ENCODE results near the gene SLC1A7. TPM values are rescaled to one million over a fixed set of nuclear protein-coding genes. Genes with fewer than 3 reads are reported as not detected.
"Not testable (repeated sequence)": the region's sequence is repeated elsewhere in the genome, so short reads cannot be mapped to it uniquely, and the experiment has no call there.

Gene SLC1A7
- total RNA-seq (ENCODE audit: insufficient read depth, low replicate concordance) = 2.4 TPM

DNA sequence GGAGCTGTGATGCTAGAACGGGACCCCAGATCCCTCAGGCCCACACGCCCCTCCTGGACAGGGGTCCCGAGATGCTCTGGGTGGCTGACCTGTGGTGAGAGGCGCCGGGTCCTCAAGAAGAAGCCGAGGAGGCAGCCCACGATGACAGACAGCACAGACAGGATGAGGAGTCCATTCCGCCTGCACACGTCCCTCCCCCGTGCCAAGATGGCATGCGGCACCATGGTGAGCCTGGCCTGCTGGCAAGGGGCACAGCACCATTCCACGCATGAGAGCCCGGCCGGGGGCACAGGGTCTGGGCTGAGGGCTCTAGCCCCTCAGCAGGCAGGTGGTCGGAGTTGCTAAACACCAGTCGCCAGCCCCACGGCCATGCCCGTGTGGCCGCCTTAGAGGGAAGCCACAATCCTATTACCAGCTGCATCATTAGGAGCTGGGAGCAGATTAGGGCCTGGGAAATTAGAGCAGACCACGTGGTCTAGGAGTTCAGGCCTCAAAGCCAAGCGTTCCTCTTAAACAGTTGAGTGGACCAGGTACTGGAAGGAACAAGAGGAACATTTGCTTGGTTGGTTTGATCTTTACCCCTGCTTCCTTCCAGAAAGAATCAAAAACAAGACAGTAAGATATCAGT, at the start of gene SLC1A7:
Gene SLC1A7 (minus strand): TSS at position 413 of the 628 bp plus-strand sequence. CDS start 189 bp downstream, at position 224.
- DNase-seq (ENCODE audit: low spot score) = no peak

DNA sequence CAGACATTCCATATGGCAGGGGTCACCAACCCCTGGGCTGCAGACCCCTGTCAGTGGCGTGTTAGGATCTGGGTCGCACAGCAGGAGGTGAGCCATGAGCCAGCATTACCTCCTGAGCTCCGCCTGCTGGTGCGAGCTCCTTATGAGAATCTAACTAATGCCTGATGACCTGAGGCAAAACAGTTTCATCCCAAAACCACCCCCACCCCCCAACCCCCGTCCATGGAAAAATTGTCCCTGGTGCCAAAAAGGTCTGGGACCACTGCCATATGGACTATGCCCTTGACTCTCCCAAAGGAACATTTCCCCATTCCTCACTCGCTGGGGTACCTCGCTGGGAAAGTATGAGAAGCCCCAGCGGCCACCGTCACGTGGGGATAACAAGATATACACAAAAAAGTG, 47.8 kb upstream of the SLC1A7 start:
- DNase-seq (ENCODE audit: low spot score) = no peak

DNA sequence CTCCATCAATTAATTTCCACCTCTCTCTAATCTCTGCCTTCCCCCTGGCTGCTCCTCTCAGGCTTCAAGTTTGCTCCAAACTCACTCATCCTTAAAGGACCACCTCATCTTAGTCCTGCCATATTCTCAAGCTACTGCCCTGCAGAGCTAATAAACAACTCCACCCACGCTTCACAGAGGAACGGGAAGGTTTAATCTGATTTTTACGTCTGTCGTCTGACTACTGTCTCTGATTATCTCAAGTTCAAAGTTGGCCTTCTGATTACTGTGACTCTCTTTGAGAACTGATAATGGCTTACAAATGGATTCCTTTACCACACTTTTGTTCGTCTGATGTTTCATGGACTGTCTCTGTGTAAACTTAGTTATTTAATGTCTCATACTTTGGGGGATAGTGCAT, 46.6 kb upstream of the SLC1A7 start:
- DNase-seq (ENCODE audit: low spot score) = no peak

DNA sequence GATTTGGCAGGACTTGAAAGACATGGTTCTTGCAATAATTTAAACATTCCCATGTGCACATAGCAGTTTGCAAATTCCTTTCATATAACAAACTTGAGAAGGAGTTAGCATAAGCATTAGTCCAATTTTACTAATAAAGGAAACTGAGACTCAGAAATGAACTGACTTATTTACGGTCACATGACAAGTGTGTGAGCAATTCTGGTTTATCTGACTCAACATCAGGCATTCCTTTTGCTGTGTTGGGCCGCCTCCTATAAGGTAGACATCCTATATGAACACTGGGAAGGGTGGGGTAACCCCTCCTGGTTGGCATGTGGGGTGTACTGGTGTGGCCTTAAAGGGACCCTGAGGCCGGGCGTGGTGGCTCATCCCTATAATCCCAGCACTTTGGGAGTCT, 45.7 kb upstream of the SLC1A7 start:
- DNase-seq (ENCODE audit: low spot score) = no peak

- no peak for DNase-seq (ENCODE audit: low spot score)
Measured at GRCh38 chr1:53187401-53187800, 45.0 kb upstream of the SLC1A7 start.

- no peak for DNase-seq (ENCODE audit: low spot score)
Measured at GRCh38 chr1:53186533-53186932, 44.1 kb upstream of the SLC1A7 start.

DNA sequence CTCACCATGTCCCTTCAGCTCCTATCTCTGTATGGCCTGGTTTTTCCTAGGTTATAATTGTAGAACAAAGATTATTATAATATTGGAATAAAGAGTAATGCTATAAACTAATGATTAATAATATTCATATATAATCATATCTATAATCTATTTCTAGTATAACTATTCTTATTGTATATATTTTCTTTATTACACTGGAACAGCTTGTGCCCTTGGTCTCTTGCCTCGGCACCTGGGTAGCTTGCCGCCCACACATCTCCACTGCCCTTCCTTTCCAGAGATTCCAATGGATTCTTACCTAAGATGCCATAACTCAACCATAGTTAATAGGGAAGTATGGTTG, 43.5 kb upstream of the SLC1A7 start:
- not testable (repeated sequence) for DNase-seq (ENCODE audit: low spot score)

DNA sequence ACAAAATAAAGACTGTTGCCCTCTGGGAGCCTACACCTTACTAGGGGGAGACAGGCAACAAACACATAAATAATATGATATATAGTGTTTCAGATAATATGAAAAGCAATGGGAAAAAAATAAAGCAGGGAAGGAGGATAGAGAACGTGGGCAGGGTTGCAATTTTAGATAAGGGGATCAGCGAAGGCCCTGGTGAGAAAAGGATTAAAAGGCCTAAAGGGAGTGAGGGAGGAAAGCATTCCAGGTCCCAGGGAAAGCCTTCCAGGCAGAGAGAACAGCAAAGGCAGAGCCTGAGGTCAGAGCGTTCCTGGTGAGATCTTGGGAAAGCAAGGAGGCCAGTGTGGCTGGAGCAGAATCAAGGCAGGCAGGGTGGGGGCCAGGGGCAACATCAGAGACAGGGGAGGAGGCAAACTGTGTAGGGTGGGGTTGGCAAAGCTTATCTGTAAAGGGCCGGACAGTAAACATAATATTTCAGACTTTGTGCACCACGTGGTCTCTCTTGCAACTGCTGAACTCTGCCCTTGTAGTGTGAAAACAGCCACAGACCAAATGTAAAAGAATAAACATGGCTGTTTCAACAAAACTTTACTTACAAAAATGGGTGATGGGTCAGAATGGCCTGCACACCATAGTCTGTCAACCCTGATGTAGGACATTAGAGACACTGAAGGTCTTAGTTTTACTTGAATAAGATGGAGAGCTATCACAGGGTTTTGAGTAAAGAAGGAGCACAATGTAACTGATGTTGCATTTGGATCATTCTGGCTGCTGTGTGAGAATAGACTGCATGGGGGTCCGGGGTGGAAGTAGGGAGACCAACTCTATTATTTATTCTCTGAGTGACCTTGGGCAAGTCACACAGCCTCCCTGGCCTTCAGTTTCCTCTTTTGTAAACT, 40.9 kb upstream of the SLC1A7 start:
- DNase-seq (ENCODE audit: low spot score) = peak; percentile 90

DNA sequence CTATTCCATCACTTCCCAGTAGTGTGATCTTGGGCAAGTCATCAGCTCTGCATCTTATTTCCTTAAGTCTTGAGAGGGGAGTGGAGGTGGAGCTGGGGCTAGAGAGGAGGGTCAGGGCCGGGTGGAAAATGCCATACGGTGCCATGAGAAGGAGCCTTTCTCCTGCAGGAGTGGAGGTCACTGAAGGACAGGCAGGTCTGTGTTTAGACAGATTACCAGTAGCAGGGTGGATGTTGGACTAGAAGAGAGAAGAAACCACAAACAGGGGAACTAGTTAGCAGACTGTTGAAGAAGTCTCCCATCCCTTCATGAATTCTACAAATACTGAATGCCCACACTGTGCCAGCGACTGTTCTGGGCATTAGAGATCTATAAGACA, 40.3 kb upstream of the SLC1A7 start:
- DNase-seq (ENCODE audit: low spot score) = no peak

DNA sequence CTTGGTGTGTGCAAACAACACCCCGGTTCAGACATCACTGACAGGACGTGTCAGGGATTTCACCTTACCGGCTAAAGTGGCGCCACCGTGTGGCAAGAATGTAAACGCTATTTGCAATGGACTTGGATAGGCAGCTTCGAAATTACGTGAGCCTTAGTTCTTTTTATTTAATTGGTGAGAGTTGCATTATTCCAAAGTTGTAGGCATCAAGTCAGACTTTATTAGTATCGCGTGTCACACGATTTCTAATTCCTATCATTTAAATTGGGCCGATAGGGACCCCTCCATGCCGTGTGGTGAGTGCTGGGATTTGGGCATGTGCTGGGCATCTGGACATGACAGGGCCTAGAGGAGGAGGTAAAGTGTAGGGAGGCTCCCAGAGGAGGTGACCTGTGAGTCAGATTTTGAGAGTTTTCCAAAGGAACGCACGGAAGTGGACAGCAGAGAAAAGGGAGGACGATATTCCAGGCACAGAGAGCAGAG, 39.7 kb upstream of the SLC1A7 start:
- peak; percentile 81 for DNase-seq (ENCODE audit: low spot score)

DNA sequence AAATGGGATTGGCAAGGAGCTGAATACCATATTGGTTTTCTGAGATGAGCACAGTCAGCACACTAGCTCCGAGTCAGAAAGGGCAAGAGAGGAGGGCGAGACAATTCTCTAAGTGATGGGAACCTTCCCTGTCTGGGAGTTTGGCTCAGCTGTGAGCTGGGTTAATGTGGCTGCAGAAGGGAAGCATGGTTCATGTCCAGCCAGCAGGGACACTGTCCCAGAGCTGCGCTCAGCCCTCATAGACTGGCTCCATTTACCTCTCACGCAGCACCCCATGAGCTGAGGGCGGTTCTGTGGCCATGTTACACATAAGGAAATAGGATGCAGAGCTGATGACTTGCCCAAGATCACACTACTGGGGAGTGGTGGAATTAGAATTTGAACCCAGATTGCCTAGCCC, 38.5 kb upstream of the SLC1A7 start:
- DNase-seq (ENCODE audit: low spot score) = no peak

GRCh38 chr1:53180226-53180625, 37.8 kb upstream of the SLC1A7 start:
- DNase-seq (ENCODE audit: low spot score) = peak; percentile 38

DNA sequence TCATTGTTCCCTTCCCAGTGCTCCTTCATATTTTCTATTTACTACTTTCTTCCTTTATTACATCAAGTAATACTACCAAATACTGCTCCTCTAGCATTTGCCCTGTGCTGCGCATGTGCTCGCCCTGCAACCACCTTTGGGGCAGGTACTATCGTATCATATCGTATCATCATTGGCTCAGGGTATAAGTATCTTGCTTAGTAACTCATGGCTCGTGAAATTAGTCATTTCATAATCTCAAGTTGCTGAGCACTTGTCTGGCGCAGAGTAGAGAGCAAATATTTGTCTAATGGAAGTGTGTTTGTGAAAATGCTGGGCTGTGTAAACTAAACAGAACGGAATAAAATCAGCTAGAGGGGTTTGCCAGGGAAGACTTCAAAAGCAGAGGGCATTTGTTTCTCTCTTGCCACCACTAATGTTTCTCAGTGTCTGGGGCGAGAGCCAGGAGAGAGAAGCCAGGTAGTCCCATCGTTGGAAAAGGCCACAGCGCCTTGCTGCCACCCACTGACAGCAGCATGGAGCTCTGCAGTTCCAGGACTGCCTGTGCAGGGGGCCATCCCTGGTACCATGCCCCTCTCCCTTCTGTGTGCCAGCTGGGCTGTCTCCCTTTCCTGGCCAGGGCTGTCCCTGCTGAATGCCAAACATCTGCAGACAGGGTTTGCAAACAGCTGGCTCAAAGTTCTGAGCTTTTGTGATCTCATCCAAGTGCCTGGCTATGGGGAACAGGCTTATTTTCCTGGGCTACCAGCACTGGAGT, 34.2 kb upstream of the SLC1A7 start:
- no peak for DNase-seq (ENCODE audit: low spot score)

- no peak for DNase-seq (ENCODE audit: low spot score)
Measured at GRCh38 chr1:53174971-53175913, 32.8 kb upstream of the SLC1A7 start.

DNA sequence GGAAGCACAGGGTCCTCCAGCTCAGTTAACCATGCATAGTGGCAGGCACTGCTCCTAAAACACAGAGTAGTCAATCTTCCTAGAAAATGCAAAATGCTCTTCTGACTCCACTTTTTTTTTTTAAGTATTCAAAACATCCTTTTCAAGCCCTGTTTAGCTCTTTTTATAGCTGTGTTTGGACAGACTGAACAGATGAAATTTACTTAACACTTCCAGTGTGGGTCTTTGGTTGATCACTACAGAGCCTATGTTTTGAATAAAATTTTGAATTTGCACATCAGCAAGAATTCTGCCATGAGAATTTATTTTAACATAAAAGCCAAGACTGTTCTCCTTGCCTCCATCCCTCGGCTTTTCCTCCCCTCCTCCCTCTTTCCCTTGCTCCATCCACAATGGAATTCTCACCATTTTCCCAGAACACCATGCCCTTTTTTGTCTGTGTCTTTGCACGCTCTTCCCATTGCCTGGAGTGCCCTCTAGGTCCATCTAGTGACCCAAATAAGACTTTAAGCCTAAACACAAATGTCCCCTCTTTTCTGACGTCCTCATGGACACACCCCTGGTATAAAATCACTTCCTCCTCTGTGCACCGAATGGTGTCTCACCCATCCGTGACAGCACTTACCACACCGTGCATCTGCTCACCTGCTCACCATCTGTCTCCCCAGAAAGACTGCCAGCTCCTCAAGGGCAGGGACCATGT, 30.1 kb upstream of the SLC1A7 start:
- peak; percentile 45 for DNase-seq (ENCODE audit: low spot score)

- DNase-seq (ENCODE audit: low spot score) = no peak
Measured at GRCh38 chr1:53166912-53167311, 24.5 kb upstream of the SLC1A7 start.

GRCh38 chr1:53166366-53166765, 23.9 kb upstream of the SLC1A7 start:
- DNase-seq (ENCODE audit: low spot score) = no peak

DNA sequence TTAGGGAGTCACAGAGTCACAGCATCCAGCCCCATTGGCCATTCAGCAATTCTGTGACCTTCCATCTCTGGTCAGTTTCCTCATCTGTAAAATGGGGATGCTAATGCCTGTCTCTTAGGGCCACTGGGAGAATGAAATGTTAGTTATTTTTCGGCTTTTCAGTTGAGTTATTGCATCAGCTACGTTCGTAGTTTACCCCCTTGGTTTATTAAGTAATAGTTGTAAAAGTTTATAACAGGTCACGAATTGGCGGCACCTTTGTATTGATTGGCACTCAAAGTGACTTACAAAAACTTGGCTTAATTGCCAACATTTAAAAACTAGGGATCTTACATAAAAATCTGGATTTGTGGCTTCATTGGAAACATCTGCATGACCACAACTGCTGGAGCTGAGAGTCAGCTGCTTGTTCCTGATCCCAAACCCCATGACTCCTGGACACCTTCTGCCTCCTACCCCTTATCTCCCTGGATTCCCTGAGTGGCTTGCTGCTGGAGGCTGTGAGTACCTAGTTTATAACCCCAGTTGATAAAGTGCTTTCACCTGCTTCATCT, 23.0 kb upstream of the SLC1A7 start:
- no peak for DNase-seq (ENCODE audit: low spot score)

- no peak for DNase-seq (ENCODE audit: low spot score)
Measured at GRCh38 chr1:53163291-53163768, 20.9 kb upstream of the SLC1A7 start.

DNA sequence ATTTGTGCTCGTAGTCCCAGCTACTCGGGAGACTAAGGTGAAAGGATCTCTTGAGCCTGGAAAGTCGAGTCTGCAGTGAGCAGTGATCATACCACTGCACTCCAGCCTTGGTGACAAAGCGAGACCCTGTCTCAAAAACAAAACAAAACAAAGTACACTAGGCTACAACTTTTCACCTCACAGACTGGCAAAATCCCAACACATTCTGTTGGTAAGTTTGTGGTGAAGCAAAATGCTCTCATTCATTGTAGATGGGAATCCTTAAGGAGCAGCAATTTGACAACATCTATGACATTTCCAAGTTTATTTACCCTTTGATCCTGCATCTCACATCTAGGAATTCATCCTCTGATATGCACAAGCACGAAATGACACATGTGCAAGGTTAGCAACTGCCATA, 20.2 kb upstream of the SLC1A7 start:
- no peak for DNase-seq (ENCODE audit: low spot score)

Data from umbilical cord (tissue), 2 donors.